WTC11 (cell line): ENCODE measurements around the gene CTRL.

Experiments
- ATF2 ChIP-seq: sonication (generic); formaldehyde crosslinking; IDR thresholded peaks from 2 replicates; pipeline ENCODE4 v1.8.1; 2022; ENCODE audit warnings: low read depth, missing genetic modification reagents, borderline replicate concordance
- FOXK1 ChIP-seq: sonication (generic); formaldehyde crosslinking; IDR thresholded peaks from 2 replicates; pipeline ENCODE4 v1.8.0; 2022; ENCODE audit warnings: mild to moderate bottlenecking, moderate library complexity, missing genetic modification reagents
- NR1H2 ChIP-seq: sonication (generic); formaldehyde crosslinking; IDR thresholded peaks from 2 replicates; pipeline ENCODE4 v1.9.0; 2021; ENCODE audit warnings: mild to moderate bottlenecking, moderate library complexity, missing genetic modification reagents
- TCF7 ChIP-seq: sonication (generic); formaldehyde crosslinking; IDR thresholded peaks from 2 replicates; pipeline ENCODE4 v1.8.0; 2022; ENCODE audit warnings: mild to moderate bottlenecking, low read depth, missing genetic modification reagents, moderate library complexity
- TF ChIP-seq, protein P1 (sequence below): fragments of 200-600 bp; IDR thresholded peaks from 2 replicates; pipeline ENCODE4 v1.8.0; 2022; ENCODE audit warnings: antibody characterized with exemption
- TF ChIP-seq, protein P2 (sequence below): sonication (generic); formaldehyde crosslinking; IDR thresholded peaks from 2 replicates; pipeline ENCODE4 v1.8.1; 2023; ENCODE audit warnings: mild to moderate bottlenecking, missing genetic modification reagents
- TF ChIP-seq, protein P3 (sequence below): fragments of 250-450 bp; sonication (Bioruptor Pico); conservative IDR thresholded peaks from 2 replicates; pipeline ENCODE4 v1.9.0; 2021; ENCODE audit warnings: mild to moderate bottlenecking

GRCh38 chr16:67910158-67910557, 21.5 kb downstream of the CTRL start:
- TF ChIP-seq, protein P1, sequence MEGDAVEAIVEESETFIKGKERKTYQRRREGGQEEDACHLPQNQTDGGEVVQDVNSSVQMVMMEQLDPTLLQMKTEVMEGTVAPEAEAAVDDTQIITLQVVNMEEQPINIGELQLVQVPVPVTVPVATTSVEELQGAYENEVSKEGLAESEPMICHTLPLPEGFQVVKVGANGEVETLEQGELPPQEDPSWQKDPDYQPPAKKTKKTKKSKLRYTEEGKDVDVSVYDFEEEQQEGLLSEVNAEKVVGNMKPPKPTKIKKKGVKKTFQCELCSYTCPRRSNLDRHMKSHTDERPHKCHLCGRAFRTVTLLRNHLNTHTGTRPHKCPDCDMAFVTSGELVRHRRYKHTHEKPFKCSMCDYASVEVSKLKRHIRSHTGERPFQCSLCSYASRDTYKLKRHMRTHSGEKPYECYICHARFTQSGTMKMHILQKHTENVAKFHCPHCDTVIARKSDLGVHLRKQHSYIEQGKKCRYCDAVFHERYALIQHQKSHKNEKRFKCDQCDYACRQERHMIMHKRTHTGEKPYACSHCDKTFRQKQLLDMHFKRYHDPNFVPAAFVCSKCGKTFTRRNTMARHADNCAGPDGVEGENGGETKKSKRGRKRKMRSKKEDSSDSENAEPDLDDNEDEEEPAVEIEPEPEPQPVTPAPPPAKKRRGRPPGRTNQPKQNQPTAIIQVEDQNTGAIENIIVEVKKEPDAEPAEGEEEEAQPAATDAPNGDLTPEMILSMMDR: no peak
- TF ChIP-seq, protein P2, sequence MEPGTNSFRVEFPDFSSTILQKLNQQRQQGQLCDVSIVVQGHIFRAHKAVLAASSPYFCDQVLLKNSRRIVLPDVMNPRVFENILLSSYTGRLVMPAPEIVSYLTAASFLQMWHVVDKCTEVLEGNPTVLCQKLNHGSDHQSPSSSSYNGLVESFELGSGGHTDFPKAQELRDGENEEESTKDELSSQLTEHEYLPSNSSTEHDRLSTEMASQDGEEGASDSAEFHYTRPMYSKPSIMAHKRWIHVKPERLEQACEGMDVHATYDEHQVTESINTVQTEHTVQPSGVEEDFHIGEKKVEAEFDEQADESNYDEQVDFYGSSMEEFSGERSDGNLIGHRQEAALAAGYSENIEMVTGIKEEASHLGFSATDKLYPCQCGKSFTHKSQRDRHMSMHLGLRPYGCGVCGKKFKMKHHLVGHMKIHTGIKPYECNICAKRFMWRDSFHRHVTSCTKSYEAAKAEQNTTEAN: no peak
- no peak for TF ChIP-seq NR1H2 (CRISPR knock-in tag)
- TF ChIP-seq, protein P3, sequence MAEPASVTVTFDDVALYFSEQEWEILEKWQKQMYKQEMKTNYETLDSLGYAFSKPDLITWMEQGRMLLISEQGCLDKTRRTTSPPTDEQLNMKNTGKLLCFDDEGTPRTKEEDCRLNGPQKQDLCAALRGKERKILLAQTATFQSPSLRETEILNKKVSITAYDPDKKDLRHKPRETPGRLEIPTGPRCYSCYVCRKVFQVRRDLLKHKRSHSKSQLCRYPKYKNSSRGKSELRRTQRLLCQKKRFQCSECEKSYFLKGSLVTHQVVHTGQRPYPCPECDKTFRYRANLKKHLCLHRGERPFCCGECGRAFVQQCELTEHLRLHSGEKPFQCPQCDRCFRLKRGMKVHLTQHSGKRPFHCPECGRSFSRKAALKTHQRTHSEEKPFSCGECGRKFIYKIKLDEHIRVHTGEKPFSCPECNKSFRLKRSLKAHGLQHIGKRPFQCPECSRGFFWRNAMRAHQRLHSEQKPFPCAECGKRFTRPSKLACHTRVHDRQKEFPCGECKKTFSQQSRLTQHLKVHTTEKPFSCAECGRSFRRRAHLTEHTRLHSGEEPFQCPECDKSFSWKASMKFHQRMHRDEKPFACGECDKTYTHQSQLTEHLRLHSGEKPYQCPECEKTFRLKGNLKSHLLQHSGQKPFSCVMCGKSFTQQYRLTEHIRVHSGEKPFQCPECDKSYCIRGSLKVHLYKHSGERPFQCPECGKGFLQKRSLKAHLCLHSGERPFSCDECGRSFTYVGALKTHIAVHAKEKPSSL (CRISPR knock-in tag): no peak
- TF ChIP-seq TCF7 (CRISPR knock-in tag): no peak
- TF ChIP-seq FOXK1: no peak
- TF ChIP-seq ATF2 (CRISPR knock-in tag): no peak
